ENCODE measurements around the gene TSNAXIP1. TPM values are rescaled to one million over a fixed set of nuclear protein-coding genes. Genes with fewer than 3 reads are reported as not detected.
"Not testable (repeated sequence)": the region's sequence is repeated elsewhere in the genome, so short reads cannot be mapped to it uniquely, and the experiment has no call there.

Gene TSNAXIP1
- total RNA-seq, 8 experiments from 2014 or later = 1.0 to 13.0 (median 3.0) TPM

GRCh38 chr16:67861877-67862276, 55.2 kb downstream of the TSNAXIP1 start:
- no peak overlapping the region for H3K27ac ChIP-seq
- 80 to 100% (median 100%) methylated on average over 1 to 5 of the region's 6 CpGs; no CpG with 5 or more reads in 5 of the 10 experiments for WGBS, 10 experiments
- H3K4me1 ChIP-seq (replicated peaks in 1 of 2) = peaks cover 0 to 8% of the 10 kb centered on the region in 2 donors

GRCh38 chr16:67862623-67863583, 56.2 kb downstream of the TSNAXIP1 start:
- in situ Hi-C loops (cut with MboI; ENCODE audit: low pct_unique_long_range_greater_than_20kb in 2 of 9, low sequenced_read_pairs in 9 of 9, unreplicated experiment in 9 of 9) = no loop called here
- Histone ChIP-seq H3K4me1 (replicated peaks in 1 of 2) (no peaks in the 10 kb centered on the region), H3K4me3 (no peak overlapping the region), H3K27ac (no peak overlapping the region)
- 33 to 100% (median 90%) methylated on average over 1 to 8 of the region's 11 CpGs; no CpG with 5 or more reads in 4 of the 10 experiments for WGBS, 10 experiments
- ATAC-seq (replicated peaks in 6 of 8) = peak in 4 of 8 experiments; percentile 22 to 71 (median 58)

More at GRCh38 chr16:67861877-67862276, 55.2 kb downstream of the TSNAXIP1 start:
- ATAC-seq (replicated peaks in 6 of 8) = no peak
- in situ Hi-C loops (cut with MboI; ENCODE audit: low pct_unique_long_range_greater_than_20kb in 2 of 9, low sequenced_read_pairs in 9 of 9, unreplicated experiment in 9 of 9) = no loop called here
- H3K4me3 ChIP-seq = no peak overlapping the region

GRCh38 chr16:67864044-67864443, 57.4 kb downstream of the TSNAXIP1 start:
- H3K27ac ChIP-seq; in situ Hi-C loops (cut with MboI; ENCODE audit: low pct_unique_long_range_greater_than_20kb in 2 of 9, low sequenced_read_pairs in 9 of 9, unreplicated experiment in 9 of 9); H3K4me1 ChIP-seq (replicated peaks in 1 of 2); H3K4me3 ChIP-seq; ATAC-seq (replicated peaks in 6 of 8): not testable (repeated sequence)
- WGBS, 10 experiments = 96 to 100% (median 100%) methylated on average over 1 to 5 of the region's 6 CpGs; no CpG with 5 or more reads in 5 of the 10 experiments

GRCh38 chr16:67864594-67864993, 57.9 kb downstream of the TSNAXIP1 start:
- 40 to 100% (median 100%) methylated on average over 1 of the region's 2 CpGs; no CpG with 5 or more reads in 6 of the 10 experiments for WGBS, 10 experiments
- H3K4me3 ChIP-seq = no peak overlapping the region
- H3K27ac ChIP-seq = no peak overlapping the region
- ATAC-seq (replicated peaks in 6 of 8) = no peak
- in situ Hi-C loops (cut with MboI; ENCODE audit: low pct_unique_long_range_greater_than_20kb in 2 of 9, low sequenced_read_pairs in 9 of 9, unreplicated experiment in 9 of 9) = no loop called here
- H3K4me1 ChIP-seq (replicated peaks in 1 of 2) = no peaks in the 10 kb centered on the region

- ATAC-seq (replicated peaks in 6 of 8) = peak in 4 of 8 experiments; percentile 44 to 75 (median 56)
- Histone ChIP-seq H3K4me3 (no peak overlapping the region), H3K4me1 (replicated peaks in 1 of 2) (no peaks in the 10 kb centered on the region), H3K27ac (no peak overlapping the region)
- in situ Hi-C loops (cut with MboI; ENCODE audit: low pct_unique_long_range_greater_than_20kb in 2 of 9, low sequenced_read_pairs in 9 of 9, unreplicated experiment in 9 of 9) = no loop called here
- WGBS, 10 experiments = no CpG with 5 or more reads among the region's 2 CpGs
Observed at GRCh38 chr16:67865318-67865717, 58.6 kb downstream of the TSNAXIP1 start.

GRCh38 chr16:67868290-67868689, 61.6 kb downstream of the TSNAXIP1 start:
- 100% methylated on average over 1 of the region's 6 CpGs; no CpG with 5 or more reads in 9 of the 10 experiments for WGBS, 10 experiments
- in situ Hi-C loops (cut with MboI; ENCODE audit: low pct_unique_long_range_greater_than_20kb in 2 of 9, low sequenced_read_pairs in 9 of 9, unreplicated experiment in 9 of 9) = no loop called here
- no peak overlapping the region for H3K27ac ChIP-seq
- no peak overlapping the region for H3K4me3 ChIP-seq
- no peak for ATAC-seq (replicated peaks in 6 of 8)
- peaks cover 0 to 3% of the 10 kb centered on the region in 2 donors for H3K4me1 ChIP-seq (replicated peaks in 1 of 2)

- no peak overlapping the region for H3K27ac ChIP-seq
- no peak overlapping the region for H3K4me3 ChIP-seq
- 74 to 100% (median 92%) methylated on average over 1 to 4 of the region's 7 CpGs; no CpG with 5 or more reads in 4 of the 10 experiments for WGBS, 10 experiments
- peaks cover 8 to 12% of the 10 kb centered on the region in 2 donors for H3K4me1 ChIP-seq (replicated peaks in 1 of 2)
- no peak for ATAC-seq (replicated peaks in 6 of 8)
- in situ Hi-C loops (cut with MboI; ENCODE audit: low pct_unique_long_range_greater_than_20kb in 2 of 9, low sequenced_read_pairs in 9 of 9, unreplicated experiment in 9 of 9) = no loop called here
Observed at GRCh38 chr16:67869653-67870052, 63.0 kb downstream of the TSNAXIP1 start.

- in situ Hi-C loops (cut with MboI; ENCODE audit: low pct_unique_long_range_greater_than_20kb in 2 of 9, low sequenced_read_pairs in 9 of 9, unreplicated experiment in 9 of 9) = no loop called here
- ATAC-seq (replicated peaks in 6 of 8) = no peak
- H3K27ac ChIP-seq = no peak overlapping the region
- peaks cover 11 to 14% of the 10 kb centered on the region in 2 donors for H3K4me1 ChIP-seq (replicated peaks in 1 of 2)
- no peak overlapping the region for H3K4me3 ChIP-seq
- WGBS, 10 experiments = 27 to 100% (median 57%) methylated on average over 1 to 2 of the region's 3 CpGs; no CpG with 5 or more reads in 5 of the 10 experiments
Observed at GRCh38 chr16:67871256-67871655, 64.6 kb downstream of the TSNAXIP1 start.

- Histone ChIP-seq H3K27ac (no peak overlapping the region), H3K4me3 (peak overlapping the region in 3 of 5 donors; percentile 88 to 99 (median 91)), H3K4me1 (replicated peaks in 1 of 2) (peaks cover 11 to 14% of the 10 kb centered on the region in 2 donors)
- WGBS, 10 experiments = 19 to 100% (median 71%) methylated on average over 1 to 2 of the region's 2 CpGs; no CpG with 5 or more reads in 5 of the 10 experiments
- in situ Hi-C loops (cut with MboI; ENCODE audit: low pct_unique_long_range_greater_than_20kb in 2 of 9, low sequenced_read_pairs in 9 of 9, unreplicated experiment in 9 of 9) = no loop called here
- no peak for ATAC-seq (replicated peaks in 6 of 8)
Observed at GRCh38 chr16:67872131-67872630, 65.5 kb downstream of the TSNAXIP1 start.

GRCh38 chr16:67872631-67873434, 66.1 kb downstream of the TSNAXIP1 start, which contains the start of gene EDC4:
Gene EDC4, plus strand, starts transcription at chr16:67873052. Its CDS starts 210 bp downstream, at chr16:67873262.
- WGBS, 10 experiments = 0 to 60% (median 29%) methylated on average over 1 to 4 of the region's 72 CpGs; no CpG with 5 or more reads in 5 of the 10 experiments
- peaks cover 11 to 14% of the 10 kb centered on the region in 2 donors for H3K4me1 ChIP-seq (replicated peaks in 1 of 2)
- in situ Hi-C loops (cut with MboI; ENCODE audit: low pct_unique_long_range_greater_than_20kb in 2 of 9, low sequenced_read_pairs in 9 of 9, unreplicated experiment in 9 of 9) = no loop called here
- H3K4me3 ChIP-seq = peak within 1 kb of the TSS; percentile 72 to 99 (median 91)
- peak; percentile 86 to 94 (median 90) for ATAC-seq (replicated peaks in 6 of 8)
- peak within 1 kb of the TSS; percentile 73 to 79 for H3K27ac ChIP-seq

GRCh38 chr16:67873435-67874370, 67.0 kb downstream of the TSNAXIP1 start:
- H3K27ac ChIP-seq = peak overlapping the region; percentile 73 to 79
- peak in 3 of 8 experiments; percentile 15 to 36 (median 20) for ATAC-seq (replicated peaks in 6 of 8)
- in situ Hi-C loops (cut with MboI; ENCODE audit: low pct_unique_long_range_greater_than_20kb in 2 of 9, low sequenced_read_pairs in 9 of 9, unreplicated experiment in 9 of 9) = no loop called here
- peaks cover 11 to 14% of the 10 kb centered on the region in 2 donors for H3K4me1 ChIP-seq (replicated peaks in 1 of 2)
- WGBS, 10 experiments = 7 to 80% (median 23%) methylated on average over 1 to 13 of the region's 23 CpGs; no CpG with 5 or more reads in 2 of the 10 experiments
- H3K4me3 ChIP-seq = peak overlapping the region; percentile 72 to 99 (median 91)
